SW480 (cell line): ENCODE results near the gene GRIFIN.
"Not testable (repeated sequence)": the region's sequence is repeated elsewhere in the genome, so short reads cannot be mapped to it uniquely, and the experiment has no call there.

ENCODE experiments used
- DNase-seq: peaks from one replicate; pipeline ENCODE4 v3.0.0-alpha.2; 2016; ENCODE audit warnings: low spot score

Gene GRIFIN

GRCh38 chr7:2478399-2478785 lies 2.2 kb upstream of the GRIFIN start:
- peak; percentile 81 for DNase-seq

- DNase-seq = peak; percentile 75
Observed at GRCh38 chr7:2477447-2478398, 1.5 kb upstream of the GRIFIN start.

- DNase-seq = no peak
Observed at GRCh38 chr7:2476776-2477446, 713 bp upstream of the GRIFIN start.

DNA sequence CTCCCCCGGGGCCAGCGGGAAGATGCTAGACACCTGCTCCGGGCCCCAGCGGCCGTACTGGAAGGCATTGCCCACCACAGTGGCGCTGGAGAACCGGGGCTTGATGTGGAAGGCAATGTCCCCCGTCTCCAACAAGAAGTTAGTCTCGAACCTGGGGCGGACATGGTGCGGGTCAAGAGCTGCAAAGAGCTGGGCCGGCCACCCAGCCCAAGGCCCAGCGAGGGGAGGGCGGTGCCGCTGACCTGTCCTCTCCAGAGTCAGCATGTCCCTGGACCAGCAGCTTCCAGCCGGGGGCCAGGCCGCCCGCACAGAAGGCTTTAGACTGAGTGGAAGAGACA lies 551 bp downstream of the GRIFIN start:
- no peak for DNase-seq

DNA sequence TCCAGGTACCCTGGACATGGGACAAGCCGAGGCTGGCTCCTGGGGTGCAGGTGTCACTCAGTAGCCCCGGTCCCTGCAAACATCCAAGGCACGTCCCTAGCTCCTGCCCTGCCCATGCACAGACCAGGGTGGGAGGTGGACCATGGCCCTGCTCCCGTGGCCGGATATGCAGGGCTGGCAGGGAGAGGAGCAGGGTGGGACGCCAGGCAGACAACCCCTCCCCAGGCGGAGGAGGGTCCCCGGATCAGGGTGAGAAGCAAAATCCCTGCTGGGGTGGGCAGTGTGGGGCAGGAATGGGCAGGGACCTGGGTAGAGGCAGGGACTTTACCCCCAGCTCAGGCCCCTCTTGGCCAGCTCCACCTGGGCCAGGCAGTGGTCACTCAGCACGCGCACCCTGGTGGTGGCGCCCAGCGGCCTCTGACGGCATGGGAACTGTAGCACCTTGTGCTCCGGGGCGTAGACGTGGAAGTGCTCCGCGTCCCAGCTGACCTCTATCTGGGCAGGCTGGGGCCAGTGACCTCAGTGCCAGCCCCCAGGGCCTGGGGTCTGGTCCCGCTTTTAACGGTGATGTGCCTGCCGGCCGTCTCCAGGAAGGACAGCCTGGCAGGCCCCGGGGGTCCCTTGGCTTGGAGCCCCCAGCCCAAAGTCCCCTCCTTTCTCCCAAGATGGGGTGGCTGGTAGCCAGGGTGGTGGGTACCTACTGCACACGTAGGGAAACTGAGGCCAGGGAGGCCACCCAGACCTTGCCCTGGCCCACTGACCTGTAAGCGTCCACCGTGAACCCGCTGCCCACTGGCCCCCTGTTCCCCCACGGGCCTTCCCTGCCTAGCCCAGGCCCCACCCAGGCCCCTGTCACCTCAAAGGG lies 1.2 kb downstream of the GRIFIN start:
- no peak for DNase-seq

DNA sequence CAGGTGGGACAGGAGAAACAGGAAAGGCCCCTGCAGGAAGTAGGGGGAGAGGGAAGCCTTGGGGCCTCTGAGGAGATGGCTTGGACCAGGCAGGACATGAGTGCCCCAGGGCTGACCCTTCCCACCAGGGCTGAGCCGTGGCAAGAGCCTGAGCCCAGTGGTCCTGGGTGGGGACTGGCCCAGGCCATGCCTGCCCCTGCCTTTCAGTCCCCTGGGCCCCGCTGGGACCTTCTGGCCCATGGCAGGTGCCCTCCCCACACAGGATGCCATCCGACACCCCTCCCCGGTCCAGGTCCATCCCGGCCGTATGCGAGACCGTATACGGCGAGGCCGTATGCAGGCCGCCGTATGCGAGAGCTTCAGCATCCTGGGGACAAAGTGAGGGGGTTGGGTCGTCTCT lies 2.0 kb downstream of the GRIFIN start:
- DNase-seq = no peak

DNA sequence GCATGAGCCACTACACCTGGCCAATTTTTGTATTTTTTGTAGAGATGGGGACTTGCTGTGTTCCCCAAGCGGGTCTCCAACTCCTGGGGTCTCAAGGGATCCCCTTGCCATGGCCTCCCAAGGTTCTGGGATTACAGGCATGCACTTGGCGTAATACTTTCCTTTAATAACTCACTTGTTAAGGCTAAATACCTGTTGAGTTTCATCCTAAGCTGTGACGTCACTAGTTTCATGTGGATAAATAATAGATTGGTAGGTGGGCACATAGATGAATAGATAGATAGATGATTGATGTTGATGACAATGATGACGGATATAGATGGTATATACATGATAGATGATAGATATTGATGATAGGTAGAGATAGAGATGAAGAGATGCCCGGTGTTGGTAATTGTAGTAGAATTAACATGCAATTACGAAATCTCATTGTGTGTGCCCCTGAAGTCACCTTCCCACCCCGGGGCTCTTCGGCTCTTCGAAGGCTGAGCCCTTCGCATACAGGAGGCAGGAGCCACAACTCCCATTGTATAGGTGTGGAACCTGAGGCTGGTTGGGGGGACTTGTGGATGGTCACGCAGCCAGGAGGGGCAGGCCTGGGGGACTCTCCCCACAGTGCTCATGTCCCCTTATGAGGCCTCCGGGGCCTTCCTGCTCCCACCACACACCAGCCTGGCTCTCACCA lies 2.6 kb downstream of the GRIFIN start:
- no peak for DNase-seq

DNA sequence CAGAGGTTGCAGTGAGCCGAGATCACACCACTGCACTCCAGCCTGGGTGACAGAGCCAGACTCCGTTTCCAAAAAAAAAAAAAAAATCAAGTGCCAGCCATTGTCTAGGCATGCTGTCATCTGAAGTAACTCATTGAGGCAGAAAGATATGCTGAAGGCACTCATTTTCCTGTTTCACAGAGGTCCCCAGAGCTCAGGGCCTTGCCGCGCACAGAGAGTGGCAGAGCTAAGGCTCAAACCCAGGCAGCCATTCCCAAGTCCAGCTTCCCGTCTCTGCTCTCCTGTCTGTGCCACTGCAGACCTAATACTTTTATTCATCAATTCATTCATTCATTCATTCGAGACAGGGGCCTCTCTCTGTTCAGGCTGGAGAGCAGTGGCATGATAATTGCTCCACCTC lies 3.5 kb downstream of the GRIFIN start:
- DNase-seq = no peak

DNA sequence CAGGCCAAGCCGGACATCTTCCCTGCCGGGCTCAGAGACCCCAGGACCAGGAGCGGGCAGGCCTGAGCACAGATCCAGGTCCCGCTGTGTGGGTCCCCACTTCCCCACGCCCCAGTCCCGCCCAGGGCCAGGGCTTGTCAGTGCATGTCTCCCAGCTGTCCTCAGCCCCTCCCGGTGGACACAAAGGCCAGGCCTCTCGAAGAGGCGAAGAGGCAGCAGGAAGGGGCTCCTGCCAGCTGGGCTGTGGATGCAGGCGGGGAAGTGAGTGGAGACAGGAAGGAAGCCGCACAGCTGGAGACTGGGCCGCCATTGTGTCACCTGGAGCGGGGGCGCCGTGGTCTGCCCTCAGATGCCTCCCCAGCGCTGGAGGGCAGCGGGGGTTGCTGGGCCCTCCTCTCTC lies 4.8 kb downstream of the GRIFIN start:
- DNase-seq = no peak

DNA sequence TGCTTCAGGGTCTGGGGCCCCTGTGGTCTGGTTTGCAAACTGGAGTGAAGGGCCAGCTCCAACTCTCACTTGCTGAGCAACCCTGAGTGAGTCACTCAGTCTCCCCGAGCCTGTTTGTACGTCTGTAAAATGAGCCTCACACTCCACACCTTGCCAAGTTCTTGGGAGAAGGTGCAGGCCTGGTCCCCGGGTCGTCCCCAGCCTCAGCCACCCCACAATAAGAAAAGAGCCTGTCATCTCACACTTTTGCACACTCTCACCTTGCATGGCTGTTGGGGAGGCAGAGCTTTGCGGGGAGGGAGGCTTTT lies 5.2 kb downstream of the GRIFIN start:
- DNase-seq = no peak

DNA sequence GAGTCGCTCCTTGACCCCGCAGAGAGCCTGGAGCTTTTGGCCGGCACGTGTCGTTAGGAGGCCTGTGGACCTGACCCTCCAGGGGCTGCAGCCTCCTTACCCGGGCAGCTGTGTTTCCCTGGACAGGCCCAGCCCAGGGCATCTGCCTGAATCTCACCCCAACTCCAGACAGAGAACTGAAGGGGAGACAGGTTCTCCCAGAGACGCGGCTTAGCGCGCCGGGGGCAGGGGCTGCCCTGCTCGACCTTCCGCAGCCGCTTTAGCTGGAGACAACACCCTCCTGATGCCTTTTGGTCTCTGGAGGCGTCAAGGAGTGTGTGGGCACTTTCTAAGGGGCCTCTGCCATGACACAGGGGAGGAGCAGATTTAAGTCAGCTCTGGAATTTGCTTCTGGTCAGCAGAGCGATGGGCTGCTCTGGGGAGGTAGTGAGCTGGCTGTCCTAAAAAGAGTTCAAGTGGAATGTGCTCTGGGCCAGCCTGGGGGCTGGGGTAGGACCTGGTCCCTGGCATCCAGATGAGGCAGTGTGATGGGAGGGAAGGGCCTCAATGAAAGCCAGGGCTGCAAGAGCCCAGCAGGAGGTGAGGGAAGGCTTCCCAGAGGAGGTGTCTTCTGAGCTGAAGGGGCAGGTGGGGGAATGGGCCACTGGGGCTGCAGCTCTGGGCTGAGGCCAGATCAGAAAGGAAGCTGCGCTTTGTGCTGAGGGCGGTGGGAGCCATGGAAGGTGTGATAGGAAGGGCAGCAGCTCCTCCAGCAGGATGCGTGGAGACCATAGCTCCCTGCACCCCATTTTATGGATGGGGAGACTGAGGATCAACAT lies 5.8 kb downstream of the GRIFIN start:
- DNase-seq = no peak

- DNase-seq = not testable (repeated sequence)
Observed at GRCh38 chr7:2469460-2470203, 6.6 kb downstream of the GRIFIN start.

DNA sequence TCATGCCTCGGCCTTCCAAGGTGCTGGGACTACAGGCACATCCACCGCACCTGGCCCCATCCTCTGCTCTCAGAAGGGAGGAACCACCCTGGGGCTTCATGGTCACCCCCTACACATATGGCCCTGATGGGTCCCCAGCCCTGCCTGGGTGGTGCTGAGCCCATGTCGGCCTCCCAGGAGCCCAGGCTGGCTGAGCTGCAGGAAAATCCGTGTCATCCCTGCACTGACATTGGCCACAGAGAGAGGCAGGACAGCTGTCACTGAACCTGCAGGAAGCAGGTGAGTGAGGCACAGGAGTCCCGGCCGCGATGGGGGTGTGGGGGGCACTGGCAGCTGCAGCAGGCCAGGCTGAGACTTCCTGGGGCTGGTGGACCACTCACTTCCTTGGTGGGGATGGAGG lies 8.0 kb downstream of the GRIFIN start:
- no peak for DNase-seq

GRCh38 chr7:2466675-2467074 lies 9.5 kb downstream of the GRIFIN start:
- no peak for DNase-seq

DNA sequence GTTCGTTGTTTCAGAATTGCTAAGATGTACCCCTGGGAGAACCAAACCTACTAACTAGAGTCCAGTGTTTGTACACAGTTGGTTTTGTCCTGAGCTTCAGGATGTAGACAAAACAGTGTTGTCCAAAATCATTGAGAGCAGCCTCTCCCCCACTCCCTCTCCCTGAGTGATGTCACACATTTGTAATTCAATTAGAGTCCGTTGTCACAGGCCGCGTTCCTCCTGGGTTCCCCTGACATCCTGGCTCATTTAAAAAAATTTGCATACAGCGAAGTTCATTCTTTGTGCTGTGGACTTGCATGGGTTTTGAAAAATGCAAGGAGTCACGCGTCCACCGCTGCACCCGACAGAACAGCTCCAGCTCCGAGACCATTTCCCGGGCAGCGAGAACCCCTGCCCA lies 10.3 kb downstream of the GRIFIN start:
- DNase-seq = no peak

DNA sequence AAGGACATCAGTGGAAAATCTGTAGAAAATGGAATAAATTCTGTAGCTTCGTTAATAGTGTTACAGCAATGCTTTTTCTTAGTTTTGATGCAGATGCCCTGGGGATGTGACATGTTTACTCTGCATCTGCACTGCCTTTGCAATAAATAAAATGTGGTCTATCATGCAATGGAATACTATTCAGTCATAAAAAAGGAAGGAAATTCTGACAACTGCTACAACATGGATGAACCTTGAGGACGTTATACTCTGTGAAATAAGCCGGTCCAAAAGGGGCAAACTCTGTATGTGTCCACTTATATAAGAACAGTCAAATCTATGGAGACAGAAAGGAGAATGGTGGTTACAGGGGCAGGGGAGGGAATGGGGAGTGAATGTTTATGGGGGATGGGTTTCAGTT lies 13.5 kb downstream of the GRIFIN start:
- DNase-seq = no peak

GRCh38 chr7:2461268-2462026 lies 14.8 kb downstream of the GRIFIN start:
- no peak for DNase-seq

- DNase-seq = no peak
Observed at GRCh38 chr7:2460641-2461040, 15.6 kb downstream of the GRIFIN start.

DNA sequence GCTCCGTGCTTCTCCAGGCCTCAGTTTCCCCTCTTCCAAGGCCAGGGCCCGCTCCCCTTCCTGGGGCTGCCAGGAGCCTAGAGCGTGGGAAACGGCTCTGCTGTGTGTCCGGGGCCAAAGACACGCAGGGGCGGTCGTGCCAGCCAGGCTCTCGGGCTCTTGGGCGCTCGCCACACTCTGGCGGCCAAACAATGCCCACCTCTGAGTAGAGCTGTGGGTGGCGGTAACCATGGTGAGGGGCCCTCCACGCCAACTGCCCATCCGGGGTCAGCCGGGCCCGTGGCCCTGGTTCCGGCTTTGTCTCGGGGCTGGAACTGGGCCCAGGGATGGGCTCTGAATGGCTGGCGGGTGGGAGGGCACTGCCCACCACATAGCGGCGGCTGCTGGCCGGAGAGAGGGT lies 16.0 kb downstream of the GRIFIN start:
- DNase-seq = no peak

GRCh38 chr7:2459674-2460073 lies 16.5 kb downstream of the GRIFIN start:
- no peak for DNase-seq
